Parathyroid adenoma (tissue), 2 donors: ENCODE measurements around the gene TRERF1.

Experiments used
- H2AFZ ChIP-seq: fragments of 300-600 bp; sonication (generic); one replicate; pipeline ENCODE4 v1.7.0; 2017; ENCODE audit warnings: antibody characterized with exemption, mild to moderate bottlenecking
- H3K27ac ChIP-seq: fragments of 300-600 bp; sonication (generic); one replicate; pipeline ENCODE4 v1.7.0; 2017
- H3K27me3 ChIP-seq: fragments of 300-600 bp; sonication (generic); one replicate; pipeline ENCODE4 v1.7.0; 2017; ENCODE audit warnings: low read length; ENCODE audit not compliant: control insufficient read depth, insufficient read depth
- H3K36me3 ChIP-seq: fragments of 300-600 bp; sonication (generic); one replicate; pipeline ENCODE4 v1.7.0; 2017; ENCODE audit warnings: low read length; ENCODE audit not compliant: control insufficient read depth, insufficient read depth
- H3K4me1 ChIP-seq: fragments of 300-600 bp; sonication (generic); one replicate; pipeline ENCODE4 v1.7.0; 2017; ENCODE audit warnings: control low read depth
- H3K4me2 ChIP-seq: fragments of 300-600 bp; sonication (generic); one replicate; pipeline ENCODE4 v1.7.0; 2017; ENCODE audit warnings: low read length
- H3K4me3 ChIP-seq: fragments of 300-600 bp; sonication (generic); one replicate; pipeline ENCODE4 v1.7.0; 2017; ENCODE audit warnings: low read depth, low read length
- H3K79me2 ChIP-seq: fragments of 300-600 bp; sonication (generic); one replicate; pipeline ENCODE4 v1.7.0; 2017; ENCODE audit warnings: control low read depth
- H3K9ac ChIP-seq: fragments of 300-600 bp; sonication (generic); one replicate; pipeline ENCODE4 v1.7.0; 2017; ENCODE audit warnings: mild to moderate bottlenecking
- H3K9me3 ChIP-seq: fragments of 300-600 bp; sonication (generic); one replicate; pipeline ENCODE4 v1.7.0; 2017; ENCODE audit warnings: low read length; ENCODE audit not compliant: control insufficient read depth
- TF ChIP-seq, protein P1 (sequence below): fragments of 300-600 bp; sonication (generic); IDR thresholded peaks from one replicate; pipeline ENCODE4 v1.7.0; 2017; ENCODE audit warnings: antibody characterized with exemption, mild to moderate bottlenecking
- donor health status: primary hyperparathyroidism.

Gene TRERF1

DNA sequence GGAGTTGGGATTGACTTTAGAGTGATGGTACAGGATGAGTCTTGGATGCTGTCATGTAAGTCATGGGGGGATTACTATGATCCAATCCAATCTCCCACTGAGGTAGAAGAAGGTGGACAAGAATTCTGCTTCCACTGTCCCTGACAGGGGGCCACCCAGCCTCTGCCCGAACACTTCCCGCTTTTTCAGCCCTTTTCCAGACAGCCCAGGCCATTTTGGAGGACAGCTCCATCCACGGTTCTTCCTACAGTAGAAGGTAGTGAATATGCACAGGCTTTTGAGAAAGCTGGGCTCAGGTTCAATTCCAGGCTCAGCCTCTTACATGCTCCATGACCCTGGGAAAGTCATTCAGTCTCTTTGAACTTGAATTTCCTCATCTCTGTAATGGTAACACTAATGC lies 31.0 kb downstream of the TRERF1 start:
- Histone ChIP-seq H3K4me3 (no peak overlapping the region), H3K79me2 (peaks cover 22% of the 10 kb centered on the region), H3K4me1 (no peaks in the 10 kb centered on the region), H2AFZ (no peak overlapping the region), H3K27me3 (no peaks in the 10 kb centered on the region), H3K9me3 (no peaks in the 10 kb centered on the region), H3K9ac (no peak overlapping the region), H3K4me2 (no peak overlapping the region), H3K36me3 (no peaks in the 10 kb centered on the region), H3K27ac (no peak overlapping the region)
- TF ChIP-seq, protein P1, sequence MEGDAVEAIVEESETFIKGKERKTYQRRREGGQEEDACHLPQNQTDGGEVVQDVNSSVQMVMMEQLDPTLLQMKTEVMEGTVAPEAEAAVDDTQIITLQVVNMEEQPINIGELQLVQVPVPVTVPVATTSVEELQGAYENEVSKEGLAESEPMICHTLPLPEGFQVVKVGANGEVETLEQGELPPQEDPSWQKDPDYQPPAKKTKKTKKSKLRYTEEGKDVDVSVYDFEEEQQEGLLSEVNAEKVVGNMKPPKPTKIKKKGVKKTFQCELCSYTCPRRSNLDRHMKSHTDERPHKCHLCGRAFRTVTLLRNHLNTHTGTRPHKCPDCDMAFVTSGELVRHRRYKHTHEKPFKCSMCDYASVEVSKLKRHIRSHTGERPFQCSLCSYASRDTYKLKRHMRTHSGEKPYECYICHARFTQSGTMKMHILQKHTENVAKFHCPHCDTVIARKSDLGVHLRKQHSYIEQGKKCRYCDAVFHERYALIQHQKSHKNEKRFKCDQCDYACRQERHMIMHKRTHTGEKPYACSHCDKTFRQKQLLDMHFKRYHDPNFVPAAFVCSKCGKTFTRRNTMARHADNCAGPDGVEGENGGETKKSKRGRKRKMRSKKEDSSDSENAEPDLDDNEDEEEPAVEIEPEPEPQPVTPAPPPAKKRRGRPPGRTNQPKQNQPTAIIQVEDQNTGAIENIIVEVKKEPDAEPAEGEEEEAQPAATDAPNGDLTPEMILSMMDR, result no peak

DNA sequence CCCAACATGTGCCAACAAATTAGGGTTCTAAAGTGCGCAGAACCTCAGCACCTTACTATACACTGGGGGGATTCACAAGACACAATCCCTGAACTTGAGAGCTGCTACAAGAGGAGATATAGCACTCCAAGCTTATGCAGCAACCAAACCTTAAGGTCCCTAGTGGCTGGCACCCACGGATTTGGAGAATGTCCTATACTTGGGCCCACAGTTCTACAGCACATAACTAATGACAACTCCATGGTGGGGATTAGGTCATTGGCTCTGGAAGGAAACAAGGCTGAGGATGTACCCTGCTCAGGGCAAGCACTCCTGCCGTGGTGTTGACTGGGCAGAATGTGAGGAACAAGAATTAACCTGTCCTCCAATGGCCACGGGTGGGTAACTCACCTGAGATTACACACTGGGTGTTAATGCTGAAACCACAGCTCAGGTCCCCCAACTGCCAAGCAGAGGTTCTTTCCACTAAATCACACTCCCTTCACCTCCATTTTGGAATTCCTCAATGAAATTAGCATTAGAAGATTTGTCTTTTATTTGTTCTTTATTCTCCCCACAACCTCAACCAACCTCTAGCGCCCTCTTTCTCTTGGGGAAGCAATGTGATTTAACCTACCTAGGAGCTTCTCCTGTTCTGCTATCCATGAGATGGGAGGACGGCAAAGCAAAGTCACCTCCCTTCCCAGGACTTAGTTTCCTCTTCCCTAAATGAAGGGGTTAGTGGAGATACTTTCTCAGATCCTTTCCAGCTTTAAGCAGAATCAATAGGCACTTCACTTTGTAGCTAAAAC lies 32.0 kb downstream of the TRERF1 start:
- H3K27me3 ChIP-seq, result no peaks in the 10 kb centered on the region
- H3K36me3 ChIP-seq, result no peaks in the 10 kb centered on the region
- H3K4me2 ChIP-seq, result no peak overlapping the region
- H3K79me2 ChIP-seq, result peaks cover 22% of the 10 kb centered on the region
- TF ChIP-seq, protein P1, result no peak
- no peaks in the 10 kb centered on the region for H3K4me1 ChIP-seq
- H3K9me3 ChIP-seq, result no peaks in the 10 kb centered on the region
- no peak overlapping the region for H2AFZ ChIP-seq
- H3K9ac ChIP-seq, result no peak overlapping the region
- no peak overlapping the region for H3K27ac ChIP-seq
- no peak overlapping the region for H3K4me3 ChIP-seq

DNA sequence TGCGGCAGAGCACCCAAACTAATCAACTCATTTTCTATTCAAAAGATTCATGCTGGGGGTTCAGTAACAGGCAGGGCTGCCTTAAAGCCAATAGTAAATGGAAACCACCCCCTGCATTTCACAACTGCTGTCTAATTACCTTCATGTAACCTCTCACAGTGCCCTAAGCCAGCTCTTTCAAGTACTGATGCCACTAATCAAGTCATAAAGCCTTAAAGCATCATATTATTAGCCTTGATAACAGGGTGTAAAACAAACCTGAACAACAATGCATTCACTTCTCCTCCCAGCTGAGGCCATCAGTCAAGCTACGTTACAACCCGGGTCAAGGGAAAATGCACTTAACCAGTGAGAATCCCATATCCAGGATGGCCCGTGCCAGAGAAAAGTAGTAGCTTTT lies 33.0 kb downstream of the TRERF1 start:
- TF ChIP-seq, protein P1, result no peak
- H3K9me3 ChIP-seq, result no peaks in the 10 kb centered on the region
- H3K9ac ChIP-seq, result no peak overlapping the region

DNA sequence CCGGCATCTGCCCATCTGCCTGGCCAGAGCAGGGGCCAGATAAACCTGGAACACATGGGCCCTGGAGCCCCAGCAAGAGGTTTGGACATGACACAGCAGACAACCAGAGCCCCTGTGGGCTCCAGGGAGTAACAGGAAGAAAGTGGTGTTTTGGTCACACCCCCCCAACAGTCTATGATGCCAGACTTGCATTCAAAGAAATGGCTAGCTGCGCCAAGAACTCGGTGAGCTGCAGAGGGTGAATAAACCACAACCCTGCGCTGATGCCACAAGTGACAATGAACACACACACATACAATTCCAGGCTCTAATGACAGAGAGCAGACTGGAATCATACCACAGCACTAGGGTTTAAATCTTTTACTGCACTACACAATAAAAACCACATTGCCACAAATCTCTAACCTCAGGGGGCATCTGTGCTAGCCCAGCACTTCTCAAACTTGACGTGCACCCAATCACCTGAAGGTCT lies 34.0 kb downstream of the TRERF1 start:
- Histone ChIP-seq H3K4me3 (no peak overlapping the region), H2AFZ (no peak overlapping the region), H3K4me2 (no peak overlapping the region), H3K27me3 (no peaks in the 10 kb centered on the region), H3K4me1 (no peaks in the 10 kb centered on the region), H3K9me3 (no peaks in the 10 kb centered on the region), H3K27ac (no peak overlapping the region), H3K9ac (no peak overlapping the region), H3K36me3 (no peaks in the 10 kb centered on the region), H3K79me2 (peaks cover 18% of the 10 kb centered on the region)
- TF ChIP-seq, protein P1, result no peak

More for the DNA sequence above, 33.0 kb downstream of the TRERF1 start:
- Histone ChIP-seq H3K79me2 (peaks cover 19% of the 10 kb centered on the region), H3K4me3 (no peak overlapping the region), H2AFZ (no peak overlapping the region), H3K4me1 (no peaks in the 10 kb centered on the region), H3K4me2 (no peak overlapping the region), H3K27me3 (no peaks in the 10 kb centered on the region), H3K27ac (no peak overlapping the region), H3K36me3 (no peaks in the 10 kb centered on the region)

DNA sequence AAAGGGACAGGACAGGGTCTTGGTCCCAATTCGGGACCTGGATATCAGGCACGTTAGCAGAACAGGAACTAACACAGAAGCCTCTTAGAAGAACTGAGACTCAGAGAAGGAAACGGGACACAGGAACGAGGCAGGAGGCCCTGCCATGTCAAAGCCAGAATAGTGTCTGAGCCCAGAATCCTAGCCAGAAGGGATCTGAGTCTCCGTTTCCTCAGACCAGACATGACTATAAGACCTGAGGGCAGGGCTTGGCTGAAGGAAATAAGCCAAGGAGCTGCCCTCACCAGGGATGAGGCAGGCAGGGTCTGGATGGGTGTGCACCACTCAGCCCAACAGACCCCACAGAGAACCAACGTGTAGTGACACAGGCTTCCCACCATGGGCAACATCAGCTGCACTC lies 40.3 kb downstream of the TRERF1 start:
- no peaks in the 10 kb centered on the region for H3K27me3 ChIP-seq
- no peak overlapping the region for H3K4me2 ChIP-seq
- no peaks in the 10 kb centered on the region for H3K36me3 ChIP-seq
- H2AFZ ChIP-seq, result no peak overlapping the region
- no peak overlapping the region for H3K4me3 ChIP-seq
- no peaks in the 10 kb centered on the region for H3K9me3 ChIP-seq
- no peak overlapping the region for H3K9ac ChIP-seq
- no peaks in the 10 kb centered on the region for H3K4me1 ChIP-seq
- H3K27ac ChIP-seq, result no peak overlapping the region
- TF ChIP-seq, protein P1, result no peak
- H3K79me2 ChIP-seq, result peaks cover 18% of the 10 kb centered on the region
